Type B pancreatic cell (in vitro differentiated cells): ENCODE results near the gene HTRA1. TPM values are rescaled to one million over a fixed set of nuclear protein-coding genes. Genes with fewer than 3 reads are reported as not detected.

ENCODE experiments used
- DNase-seq: peaks from one replicate; pipeline ENCODE4 v3.0.0; 2021; ENCODE audit warnings: mixed read lengths; ENCODE audit not compliant: unreplicated experiment; ENCODE audit errors: extremely low spot score
- H3K27ac Mint-ChIP-seq: 2 replicates; pipeline ENCODE4 v1.8.0; 2021; ENCODE audit warnings: mild to moderate bottlenecking, mixed read lengths
- H3K27me3 Mint-ChIP-seq: 2 replicates; pipeline ENCODE4 v1.8.0; 2021; ENCODE audit warnings: mixed read lengths
- H3K36me3 Mint-ChIP-seq: 2 replicates; pipeline ENCODE4 v1.8.0; 2021; ENCODE audit warnings: mixed read lengths
- H3K4me1 Mint-ChIP-seq: one replicate; pipeline ENCODE4 v1.8.0; 2021; ENCODE audit warnings: mixed read lengths; ENCODE audit not compliant: unreplicated experiment
- H3K4me3 Mint-ChIP-seq: 2 replicates; pipeline ENCODE4 v1.8.0; 2021; ENCODE audit warnings: mild to moderate bottlenecking, mixed read lengths
- H3K9me3 Mint-ChIP-seq: 2 replicates; pipeline ENCODE4 v1.8.0; 2021; ENCODE audit warnings: mixed read lengths
- total RNA-seq: library from RNA; stranded (reverse); gene quantifications from 2 replicates; pipeline ENCODE4 v1.2.1, GENCODE V29; 2021; ENCODE audit warnings: low replicate concordance
- TF ChIP-seq, protein P1 (sequence below): fragments of 200-600 bp; sonication (generic); conservative IDR thresholded peaks from 2 replicates; pipeline ENCODE4 v1.5.0; 2021; ENCODE audit warnings: antibody characterized with exemption, mild to moderate bottlenecking

The HTRA1 gene
- total RNA-seq, 1 donor from 2014 or later = 32.6 TPM

DNA sequence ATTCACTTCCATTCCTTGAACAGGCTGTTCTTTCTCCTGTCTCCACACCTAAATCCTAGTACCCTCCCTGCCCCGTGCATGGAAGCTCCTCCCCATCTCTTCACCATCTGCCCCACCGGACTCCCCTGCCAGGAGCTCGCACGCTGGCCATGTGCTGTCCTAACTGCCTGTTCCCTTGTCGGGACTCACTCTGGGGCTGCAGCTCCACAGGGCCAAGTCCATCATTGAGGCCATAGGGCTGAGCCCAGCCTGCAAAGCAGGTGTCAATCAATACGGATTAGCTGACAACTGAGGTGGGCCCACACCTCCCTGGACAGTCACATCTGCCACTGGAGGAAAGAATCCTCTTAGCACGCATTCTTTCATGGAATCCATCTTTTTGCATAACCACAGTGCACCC lies 57.8 kb downstream of the HTRA1 start:
- H3K27ac Mint-ChIP-seq = no peak overlapping the region
- peak; percentile 60 for DNase-seq
- peaks cover 8% of the 10 kb centered on the region for H3K27me3 Mint-ChIP-seq
- H3K4me1 Mint-ChIP-seq = no peaks in the 10 kb centered on the region
- no peaks in the 10 kb centered on the region for H3K9me3 Mint-ChIP-seq
- no peak overlapping the region for H3K4me3 Mint-ChIP-seq
- no peaks in the 10 kb centered on the region for H3K36me3 Mint-ChIP-seq
- TF ChIP-seq, protein P1, sequence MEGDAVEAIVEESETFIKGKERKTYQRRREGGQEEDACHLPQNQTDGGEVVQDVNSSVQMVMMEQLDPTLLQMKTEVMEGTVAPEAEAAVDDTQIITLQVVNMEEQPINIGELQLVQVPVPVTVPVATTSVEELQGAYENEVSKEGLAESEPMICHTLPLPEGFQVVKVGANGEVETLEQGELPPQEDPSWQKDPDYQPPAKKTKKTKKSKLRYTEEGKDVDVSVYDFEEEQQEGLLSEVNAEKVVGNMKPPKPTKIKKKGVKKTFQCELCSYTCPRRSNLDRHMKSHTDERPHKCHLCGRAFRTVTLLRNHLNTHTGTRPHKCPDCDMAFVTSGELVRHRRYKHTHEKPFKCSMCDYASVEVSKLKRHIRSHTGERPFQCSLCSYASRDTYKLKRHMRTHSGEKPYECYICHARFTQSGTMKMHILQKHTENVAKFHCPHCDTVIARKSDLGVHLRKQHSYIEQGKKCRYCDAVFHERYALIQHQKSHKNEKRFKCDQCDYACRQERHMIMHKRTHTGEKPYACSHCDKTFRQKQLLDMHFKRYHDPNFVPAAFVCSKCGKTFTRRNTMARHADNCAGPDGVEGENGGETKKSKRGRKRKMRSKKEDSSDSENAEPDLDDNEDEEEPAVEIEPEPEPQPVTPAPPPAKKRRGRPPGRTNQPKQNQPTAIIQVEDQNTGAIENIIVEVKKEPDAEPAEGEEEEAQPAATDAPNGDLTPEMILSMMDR = no peak

GRCh38 chr10:122519873-122520272 lies 58.5 kb downstream of the HTRA1 start:
- TF ChIP-seq, protein P1 = no peak
- peaks cover 8% of the 10 kb centered on the region for H3K27me3 Mint-ChIP-seq
- no peaks in the 10 kb centered on the region for H3K36me3 Mint-ChIP-seq
- H3K4me1 Mint-ChIP-seq = no peaks in the 10 kb centered on the region
- H3K4me3 Mint-ChIP-seq = no peak overlapping the region
- no peak overlapping the region for H3K27ac Mint-ChIP-seq
- DNase-seq = peak; percentile 49
- no peaks in the 10 kb centered on the region for H3K9me3 Mint-ChIP-seq

GRCh38 chr10:122521011-122521410 lies 59.7 kb downstream of the HTRA1 start:
- no peaks in the 10 kb centered on the region for H3K4me1 Mint-ChIP-seq
- no peak overlapping the region for H3K27ac Mint-ChIP-seq

DNA sequence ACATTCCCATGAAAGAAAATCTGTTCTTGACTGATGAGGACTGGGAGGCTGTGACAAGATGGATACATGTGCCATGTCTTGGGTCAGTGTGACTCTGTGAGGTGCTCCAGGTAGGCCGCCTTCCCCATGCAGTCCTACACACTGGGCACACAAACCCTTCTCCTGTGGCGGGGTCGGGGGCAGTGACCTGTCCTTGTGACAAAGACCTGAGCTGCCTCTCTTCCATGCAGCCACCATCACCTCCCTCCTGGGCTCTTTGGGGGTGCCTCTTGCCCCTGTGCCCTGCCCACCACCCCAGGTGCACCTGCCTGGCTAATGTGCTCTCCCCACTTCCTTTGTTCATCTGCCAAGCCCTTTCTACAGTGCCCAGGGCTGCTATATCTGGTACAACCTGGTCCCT lies 63.5 kb downstream of the HTRA1 start:
- no peak overlapping the region for H3K27ac Mint-ChIP-seq
- peaks cover 15% of the 10 kb centered on the region for H3K27me3 Mint-ChIP-seq
- peak; percentile 59 for DNase-seq
- no peaks in the 10 kb centered on the region for H3K9me3 Mint-ChIP-seq
- H3K4me3 Mint-ChIP-seq = no peak overlapping the region
- no peaks in the 10 kb centered on the region for H3K4me1 Mint-ChIP-seq
- TF ChIP-seq, protein P1 = no peak
- no peaks in the 10 kb centered on the region for H3K36me3 Mint-ChIP-seq

More at GRCh38 chr10:122521011-122521410, 59.7 kb downstream of the HTRA1 start:
- Mint-ChIP-seq H3K9me3 (no peaks in the 10 kb centered on the region), H3K27me3 (peaks cover 11% of the 10 kb centered on the region), H3K4me3 (no peak overlapping the region), H3K36me3 (no peaks in the 10 kb centered on the region)
- DNase-seq = peak; percentile 48
- TF ChIP-seq, protein P1 = no peak

GRCh38 chr10:122525788-122526187 lies 64.4 kb downstream of the HTRA1 start:
- DNase-seq = peak; percentile 40
- TF ChIP-seq, protein P1 = peak; percentile 55
- Mint-ChIP-seq H3K4me3 (no peak overlapping the region), H3K4me1 (no peaks in the 10 kb centered on the region), H3K36me3 (no peaks in the 10 kb centered on the region), H3K27ac (no peak overlapping the region), H3K27me3 (peaks cover 19% of the 10 kb centered on the region), H3K9me3 (no peaks in the 10 kb centered on the region)

DNA sequence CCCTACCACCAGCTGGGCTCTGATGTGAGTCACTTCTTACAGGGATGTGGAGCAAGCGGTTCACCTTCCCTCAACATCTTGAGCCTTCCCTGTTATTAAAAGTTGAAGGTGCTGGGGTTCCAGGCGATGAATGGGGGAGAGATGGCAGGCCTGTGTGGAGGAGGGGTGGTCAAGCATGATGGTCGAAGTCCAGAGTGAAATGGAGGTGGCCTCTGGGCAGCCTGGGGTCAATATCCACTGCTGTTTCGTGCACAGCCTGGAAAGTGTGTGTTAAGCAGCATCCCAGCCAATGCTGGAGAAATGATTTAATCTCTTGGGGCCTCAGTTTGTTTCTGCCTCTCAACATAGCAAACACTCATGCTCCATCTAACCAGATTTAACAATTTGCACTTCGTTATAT lies 65.5 kb downstream of the HTRA1 start:
- Mint-ChIP-seq H3K36me3 (no peaks in the 10 kb centered on the region), H3K9me3 (no peaks in the 10 kb centered on the region), H3K27me3 (peaks cover 22% of the 10 kb centered on the region), H3K4me3 (no peak overlapping the region), H3K27ac (no peak overlapping the region), H3K4me1 (no peaks in the 10 kb centered on the region)
- TF ChIP-seq, protein P1 = no peak
- peak; percentile 37 for DNase-seq
